ENCODE results near the gene KBTBD7.
"Not testable (repeated sequence)": the region's sequence is repeated elsewhere in the genome, so short reads cannot be mapped to it uniquely, and the experiment has no call there.

The KBTBD7 gene

GRCh38 chr13:41199079-41199478 lies 4.7 kb upstream of the KBTBD7 start:
- no peak for DNase-seq (ENCODE audit: low spot score)

GRCh38 chr13:41196620-41197019 lies 2.3 kb upstream of the KBTBD7 start:
- no peak for DNase-seq (ENCODE audit: low spot score)

DNA sequence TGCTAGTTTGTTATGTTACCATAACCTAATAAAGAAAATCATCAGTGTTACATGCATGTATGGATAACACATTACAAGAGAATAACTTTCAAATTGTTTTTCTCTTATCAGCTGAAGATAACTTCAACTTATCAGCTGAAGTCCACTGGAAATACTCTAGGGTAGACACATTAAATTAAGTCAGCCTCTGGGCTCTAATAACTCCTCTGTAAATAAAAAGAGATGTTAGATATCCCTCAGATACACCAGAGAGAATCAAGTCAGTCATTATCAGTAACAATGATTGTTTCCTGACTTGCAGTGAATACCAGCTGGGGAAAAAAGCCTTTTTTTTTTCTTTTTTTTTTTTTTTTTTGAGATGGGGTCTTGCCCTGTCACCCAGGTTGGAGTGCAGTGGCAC lies 1.6 kb upstream of the KBTBD7 start:
- no peak for DNase-seq (ENCODE audit: low spot score)

DNA sequence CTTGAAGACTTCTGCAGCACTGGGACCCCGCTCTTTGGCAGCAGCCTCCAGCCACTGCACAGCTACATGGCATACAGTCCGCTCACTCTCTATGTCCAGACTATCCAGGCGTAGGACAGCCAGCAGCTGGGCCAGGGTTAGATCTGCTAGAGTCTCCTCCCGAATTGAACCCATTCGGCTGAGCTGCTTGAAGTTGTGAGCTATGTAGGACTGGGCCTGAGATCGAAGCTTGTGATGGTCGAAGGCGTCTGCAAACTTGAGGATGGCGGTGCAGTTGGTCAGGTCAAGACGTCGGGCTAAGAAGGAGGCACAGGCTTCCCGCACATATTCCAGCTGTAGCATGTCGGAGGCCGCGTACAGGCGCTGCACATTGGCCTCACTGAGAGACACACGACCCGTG lies 900 bp downstream of the KBTBD7 start:
- DNase-seq (ENCODE audit: low spot score), result no peak

DNA sequence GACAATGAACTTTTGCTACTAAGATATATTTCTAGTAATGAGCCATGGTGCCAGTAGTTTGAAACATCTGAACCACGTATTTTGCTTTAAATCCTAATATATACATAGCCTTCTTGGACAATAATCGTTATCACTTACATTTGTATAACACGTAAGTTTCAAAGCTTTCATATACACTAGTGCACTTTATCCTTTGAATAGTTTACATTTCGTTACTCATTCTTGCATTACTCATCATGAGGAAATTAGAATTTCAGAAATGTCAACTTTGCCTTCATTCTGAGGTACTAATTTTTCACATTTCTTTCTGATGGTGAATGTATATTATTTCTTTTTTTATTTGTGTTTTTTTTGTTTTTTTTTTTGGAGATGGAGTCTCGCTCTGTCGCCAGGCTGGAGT lies 5.8 kb downstream of the KBTBD7 start:
- no peak for DNase-seq (ENCODE audit: low spot score)

- no peak for DNase-seq (ENCODE audit: low spot score)
Measured at GRCh38 chr13:41186481-41186880, 7.9 kb downstream of the KBTBD7 start.

DNA sequence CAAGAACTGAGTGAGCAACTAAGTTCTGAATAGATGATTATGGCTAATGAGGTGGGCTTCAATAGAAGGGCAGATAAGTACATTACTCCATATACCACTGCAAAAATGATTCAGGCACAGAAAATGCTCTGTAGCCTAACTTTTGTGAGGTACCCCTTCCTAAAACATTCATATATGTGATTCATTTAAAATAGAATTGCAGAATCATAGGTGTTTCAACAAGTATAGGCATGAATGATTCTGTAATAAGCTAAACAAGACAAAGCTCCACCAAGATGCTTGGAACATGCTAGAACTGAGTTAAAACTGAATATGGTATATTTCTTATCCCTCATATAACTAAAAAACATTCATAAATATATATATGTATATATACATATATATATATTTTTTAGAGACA lies 12.1 kb downstream of the KBTBD7 start:
- DNase-seq (ENCODE audit: low spot score), result no peak

- no peak for DNase-seq (ENCODE audit: low spot score)
Measured at GRCh38 chr13:41179593-41180250, 14.6 kb downstream of the KBTBD7 start.

DNA sequence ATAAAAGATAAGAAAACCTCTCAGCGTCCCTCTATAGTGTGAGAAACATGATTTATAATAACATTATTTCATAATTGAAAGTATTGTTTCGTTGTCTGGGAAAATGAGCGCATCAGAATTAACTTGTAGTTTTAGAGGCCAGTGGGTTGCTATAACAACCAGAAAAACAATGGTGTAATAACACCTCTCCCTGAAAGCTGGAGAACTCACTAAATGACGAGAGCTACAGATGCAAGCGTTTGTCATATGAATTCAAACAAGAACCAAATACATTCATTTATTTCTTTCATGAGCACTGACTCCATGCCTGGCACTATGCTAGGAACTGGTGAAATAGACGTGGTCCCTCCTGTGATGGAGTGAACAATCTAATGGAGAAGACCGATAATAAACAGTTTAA lies 16.3 kb downstream of the KBTBD7 start:
- DNase-seq (ENCODE audit: low spot score), result no peak

- DNase-seq (ENCODE audit: low spot score), result no peak
Measured at GRCh38 chr13:41177616-41178015, 16.8 kb downstream of the KBTBD7 start.

GRCh38 chr13:41175576-41175975 lies 18.8 kb downstream of the KBTBD7 start:
- DNase-seq (ENCODE audit: low spot score), result not testable (repeated sequence)

DNA sequence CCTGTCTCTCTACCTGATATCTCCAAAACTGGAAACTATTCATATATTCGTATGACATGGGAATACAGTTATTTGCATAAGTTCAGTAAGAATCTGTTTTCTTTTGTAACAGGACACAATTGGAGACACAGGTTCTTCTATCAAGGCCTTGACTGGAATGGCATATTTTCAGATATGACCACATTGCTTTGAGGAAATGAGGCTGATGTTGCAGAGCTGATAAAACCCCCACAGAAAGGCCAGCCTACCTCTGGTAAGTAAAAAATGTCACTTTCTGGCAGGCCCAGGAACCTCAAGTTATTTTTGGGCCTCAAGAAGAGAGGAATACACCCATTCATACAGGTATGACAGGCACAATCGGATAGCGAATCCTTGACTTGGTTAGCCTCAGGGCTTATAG lies 32.2 kb downstream of the KBTBD7 start:
- no peak for DNase-seq (ENCODE audit: low spot score)

GRCh38 chr13:41159174-41159573 lies 35.2 kb downstream of the KBTBD7 start:
- no peak for DNase-seq (ENCODE audit: low spot score)

- DNase-seq (ENCODE audit: low spot score), result no peak
Measured at GRCh38 chr13:41157048-41157717, 37.2 kb downstream of the KBTBD7 start.

DNA sequence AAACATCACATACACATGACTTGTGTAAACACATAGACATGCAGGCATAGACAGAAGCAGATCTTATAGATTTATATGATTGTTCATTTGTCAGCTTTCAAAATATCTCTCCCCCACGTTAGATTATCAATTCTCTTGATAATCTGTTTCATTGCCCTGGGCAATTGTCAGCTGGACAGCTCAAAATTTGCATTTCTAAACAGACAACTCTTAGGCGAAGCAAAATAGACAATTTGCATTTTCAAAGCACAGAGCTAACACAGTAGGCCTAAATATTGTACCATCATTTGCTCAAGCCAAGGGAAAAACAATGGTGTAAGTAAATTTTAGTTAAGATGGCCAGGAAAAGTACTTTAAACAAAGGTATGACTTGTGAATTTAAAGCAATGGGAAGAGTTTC lies 37.7 kb downstream of the KBTBD7 start:
- DNase-seq (ENCODE audit: low spot score), result no peak

GRCh38 chr13:41154042-41154441 lies 40.3 kb downstream of the KBTBD7 start:
- DNase-seq (ENCODE audit: low spot score), result no peak

- DNase-seq (ENCODE audit: low spot score), result no peak
Measured at GRCh38 chr13:41152005-41152404, 42.4 kb downstream of the KBTBD7 start.

GRCh38 chr13:41150058-41150457 lies 44.3 kb downstream of the KBTBD7 start:
- DNase-seq (ENCODE audit: low spot score), result no peak

DNA sequence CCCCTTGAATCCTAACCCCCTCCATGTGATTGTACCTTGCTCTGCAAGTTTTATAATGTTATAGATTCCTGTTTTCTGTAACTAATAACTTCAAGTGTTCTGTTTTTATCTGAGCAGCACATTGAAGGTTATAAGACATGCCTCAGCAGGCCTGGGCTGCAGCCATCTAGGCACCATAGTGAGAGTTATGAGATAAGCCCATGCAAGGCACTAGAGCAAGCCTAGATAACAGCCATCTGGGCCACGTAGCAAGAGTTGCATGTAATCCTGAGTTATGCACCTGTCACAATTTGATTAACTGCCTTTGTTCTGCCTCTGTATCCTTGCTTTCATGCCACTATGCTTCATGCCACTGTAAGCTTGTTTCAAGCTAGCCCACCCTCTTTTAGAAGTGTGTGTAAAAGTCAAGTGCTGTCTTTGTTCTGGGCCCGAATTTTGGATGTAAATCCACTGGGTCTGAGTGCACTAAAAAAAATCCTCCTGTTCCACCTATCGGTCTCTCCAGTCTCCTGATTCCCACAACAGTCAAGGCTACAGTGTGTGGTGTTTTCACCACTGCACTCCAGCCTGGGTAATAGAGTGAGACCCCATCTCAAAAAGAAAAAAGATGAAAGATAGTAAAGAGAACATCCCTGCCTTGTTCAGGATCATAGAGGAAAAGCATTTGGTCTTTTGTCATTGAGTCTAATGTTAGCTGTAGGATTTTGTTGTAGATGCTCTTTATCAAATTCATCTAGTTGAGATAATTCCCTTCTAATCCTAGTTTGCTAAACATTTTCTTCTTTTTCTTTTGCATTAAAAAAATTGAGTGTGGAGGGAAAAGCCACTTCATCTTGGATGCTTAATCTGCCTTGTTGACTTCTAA lies 45.7 kb downstream of the KBTBD7 start:
- no peak for DNase-seq (ENCODE audit: low spot score)

DNA sequence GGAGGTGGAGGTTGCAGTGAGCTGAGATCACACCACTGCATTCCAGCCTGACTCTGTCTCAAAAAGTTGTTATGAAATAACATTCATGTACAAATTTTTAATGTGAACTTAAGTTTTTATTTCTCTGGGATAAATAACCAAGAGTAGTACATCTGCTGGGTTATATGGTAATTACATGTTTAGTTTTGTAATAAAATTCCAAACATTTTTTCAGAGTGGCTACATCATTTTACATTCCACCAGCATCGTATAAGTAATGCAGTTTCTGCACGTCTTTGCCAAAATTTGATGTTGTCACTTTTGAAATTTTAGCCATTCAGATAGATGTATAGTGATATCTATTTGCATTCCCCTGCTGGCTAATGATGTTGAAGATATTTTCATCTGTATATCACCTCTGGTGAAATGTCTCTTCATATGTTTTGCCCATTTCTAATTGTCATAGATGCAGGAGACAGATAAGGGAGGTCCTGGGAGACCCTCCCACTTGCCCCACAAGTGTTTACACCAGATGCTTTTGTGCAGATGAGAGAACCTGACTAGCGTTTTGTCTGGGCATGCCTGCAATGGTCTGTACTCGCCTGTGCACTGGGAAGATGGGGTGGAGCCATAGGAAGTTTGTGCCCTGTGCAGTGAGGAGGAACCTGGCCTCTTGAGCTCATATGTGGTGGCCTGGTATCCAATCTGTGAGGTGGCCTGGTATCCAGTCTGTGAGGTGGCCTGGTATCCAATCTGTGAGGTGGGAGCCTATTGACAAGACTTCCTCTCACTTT lies 49.0 kb downstream of the KBTBD7 start:
- DNase-seq (ENCODE audit: low spot score), result no peak

DNA sequence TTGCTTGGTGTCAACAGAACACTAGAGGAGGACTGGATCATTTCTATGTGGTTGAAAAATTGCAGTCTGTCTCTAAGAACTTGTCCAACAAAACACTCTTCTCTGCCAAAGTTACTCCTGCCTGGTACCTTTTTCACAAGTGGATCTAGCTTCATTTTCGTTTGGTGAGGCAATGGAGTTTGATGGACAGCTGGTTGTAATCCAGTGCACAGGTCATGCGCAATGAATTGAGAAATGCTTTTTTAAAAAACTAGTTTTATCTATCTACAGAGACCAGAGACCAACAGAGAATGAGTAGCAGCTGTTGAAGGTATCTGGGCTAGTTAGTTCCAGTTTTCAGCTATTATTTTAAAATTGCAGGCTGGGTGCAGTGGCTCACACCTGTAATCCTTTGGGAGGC lies 49.8 kb downstream of the KBTBD7 start:
- no peak for DNase-seq (ENCODE audit: low spot score)

All from cerebellar cortex (tissue), 1 donor.